ENCODE measurements around the gene EFCAB12. TPM values are rescaled to one million over a fixed set of nuclear protein-coding genes. Genes with fewer than 3 reads are reported as not detected.
"Not testable (repeated sequence)": the region's sequence is repeated elsewhere in the genome, so short reads cannot be mapped to it uniquely, and the experiment has no call there.

Gene EFCAB12
- total RNA-seq, 1 donor from 2014 or later: 6.6 TPM

- H3K9me3 Mint-ChIP-seq (ENCODE audit: low read depth): no peaks in the 10 kb centered on the region
- no peak overlapping the region for H3K27ac Mint-ChIP-seq
- peaks cover 5% of the 10 kb centered on the region for H3K36me3 Mint-ChIP-seq (ENCODE audit: insufficient read depth)
- H3K4me1 Mint-ChIP-seq (ENCODE audit: low read depth): no peaks in the 10 kb centered on the region
- no peak overlapping the region for H3K4me3 Mint-ChIP-seq (ENCODE audit: low read depth)
- no peaks in the 10 kb centered on the region for H3K27me3 Mint-ChIP-seq
- DNase-seq (ENCODE audit: low spot score, unreplicated experiment): no peak
- TF ChIP-seq, protein P1, sequence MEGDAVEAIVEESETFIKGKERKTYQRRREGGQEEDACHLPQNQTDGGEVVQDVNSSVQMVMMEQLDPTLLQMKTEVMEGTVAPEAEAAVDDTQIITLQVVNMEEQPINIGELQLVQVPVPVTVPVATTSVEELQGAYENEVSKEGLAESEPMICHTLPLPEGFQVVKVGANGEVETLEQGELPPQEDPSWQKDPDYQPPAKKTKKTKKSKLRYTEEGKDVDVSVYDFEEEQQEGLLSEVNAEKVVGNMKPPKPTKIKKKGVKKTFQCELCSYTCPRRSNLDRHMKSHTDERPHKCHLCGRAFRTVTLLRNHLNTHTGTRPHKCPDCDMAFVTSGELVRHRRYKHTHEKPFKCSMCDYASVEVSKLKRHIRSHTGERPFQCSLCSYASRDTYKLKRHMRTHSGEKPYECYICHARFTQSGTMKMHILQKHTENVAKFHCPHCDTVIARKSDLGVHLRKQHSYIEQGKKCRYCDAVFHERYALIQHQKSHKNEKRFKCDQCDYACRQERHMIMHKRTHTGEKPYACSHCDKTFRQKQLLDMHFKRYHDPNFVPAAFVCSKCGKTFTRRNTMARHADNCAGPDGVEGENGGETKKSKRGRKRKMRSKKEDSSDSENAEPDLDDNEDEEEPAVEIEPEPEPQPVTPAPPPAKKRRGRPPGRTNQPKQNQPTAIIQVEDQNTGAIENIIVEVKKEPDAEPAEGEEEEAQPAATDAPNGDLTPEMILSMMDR (IDR thresholded peaks at IDR 0.05; ENCODE audit: unreplicated experiment): no peak
Measured at GRCh38 chr3:129416415-129416814, 12.0 kb downstream of the EFCAB12 start.

GRCh38 chr3:129415830-129416229 is 12.6 kb downstream of the EFCAB12 start:
- DNase-seq (ENCODE audit: low spot score, unreplicated experiment): no peak

GRCh38 chr3:129415378-129415777 is 13.1 kb downstream of the EFCAB12 start:
- Mint-ChIP-seq H3K27ac (no peak overlapping the region), H3K36me3 (ENCODE audit: insufficient read depth) (peaks cover 1% of the 10 kb centered on the region), H3K4me1 (ENCODE audit: low read depth) (no peaks in the 10 kb centered on the region), H3K9me3 (ENCODE audit: low read depth) (no peaks in the 10 kb centered on the region), H3K4me3 (ENCODE audit: low read depth) (no peak overlapping the region), H3K27me3 (no peaks in the 10 kb centered on the region)
- TF ChIP-seq, protein P1 (IDR thresholded peaks at IDR 0.05; ENCODE audit: unreplicated experiment): no peak
- DNase-seq (ENCODE audit: low spot score, unreplicated experiment): no peak

More at GRCh38 chr3:129415830-129416229, 12.6 kb downstream of the EFCAB12 start:
- TF ChIP-seq, protein P1 (IDR thresholded peaks at IDR 0.05; ENCODE audit: unreplicated experiment): no peak
- no peaks in the 10 kb centered on the region for H3K4me1 Mint-ChIP-seq (ENCODE audit: low read depth)
- H3K4me3 Mint-ChIP-seq (ENCODE audit: low read depth): no peak overlapping the region
- H3K27me3 Mint-ChIP-seq: no peaks in the 10 kb centered on the region
- no peak overlapping the region for H3K27ac Mint-ChIP-seq
- H3K36me3 Mint-ChIP-seq (ENCODE audit: insufficient read depth): no peaks in the 10 kb centered on the region
- H3K9me3 Mint-ChIP-seq (ENCODE audit: low read depth): no peaks in the 10 kb centered on the region

DNA sequence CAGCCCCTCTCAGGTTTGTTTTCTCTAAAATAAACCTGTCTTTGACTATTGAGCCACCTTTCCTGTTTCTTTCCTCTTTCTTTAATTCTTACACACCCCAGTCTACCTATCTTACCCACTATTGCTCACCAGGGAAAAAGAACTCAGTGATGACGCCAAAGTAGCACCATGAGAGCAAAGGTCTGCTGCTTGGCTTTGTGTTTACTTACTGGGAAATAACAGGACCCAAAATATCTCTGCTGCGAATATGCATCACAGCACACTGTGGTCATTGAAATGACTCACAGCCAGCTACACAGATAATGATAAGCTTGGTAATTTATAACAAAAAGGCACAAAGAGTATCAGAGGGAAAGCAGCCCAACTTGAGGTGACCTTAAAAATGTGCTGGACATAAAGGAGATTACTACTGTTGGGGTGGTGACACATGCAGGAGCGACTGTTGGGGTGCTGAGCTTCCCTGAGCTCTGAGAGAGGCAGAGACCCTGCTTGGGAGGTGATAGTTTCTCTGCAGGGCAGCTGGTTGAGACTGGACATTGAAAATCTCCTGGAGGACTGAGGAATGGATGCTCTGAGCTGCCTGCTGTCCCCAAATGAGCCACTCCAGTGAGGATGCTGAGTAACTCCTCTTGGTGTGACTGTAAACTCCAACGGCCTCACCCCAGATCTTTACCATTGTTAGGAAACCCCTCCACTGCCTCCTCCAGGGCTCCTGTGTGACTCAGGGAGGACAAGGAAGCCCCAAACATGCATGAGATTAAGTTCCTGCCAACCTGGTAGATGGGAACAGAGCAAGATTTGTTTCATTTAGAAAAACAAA is 14.5 kb downstream of the EFCAB12 start:
- DNase-seq (ENCODE audit: low spot score, unreplicated experiment): no peak
- TF ChIP-seq, protein P1 (IDR thresholded peaks at IDR 0.05; ENCODE audit: unreplicated experiment): no peak
- Mint-ChIP-seq H3K4me3 (ENCODE audit: low read depth) (no peak overlapping the region), H3K9me3 (ENCODE audit: low read depth) (no peaks in the 10 kb centered on the region), H3K36me3 (ENCODE audit: insufficient read depth) (peaks cover 1% of the 10 kb centered on the region), H3K27me3 (no peaks in the 10 kb centered on the region), H3K27ac (no peak overlapping the region), H3K4me1 (ENCODE audit: low read depth) (no peaks in the 10 kb centered on the region)

DNA sequence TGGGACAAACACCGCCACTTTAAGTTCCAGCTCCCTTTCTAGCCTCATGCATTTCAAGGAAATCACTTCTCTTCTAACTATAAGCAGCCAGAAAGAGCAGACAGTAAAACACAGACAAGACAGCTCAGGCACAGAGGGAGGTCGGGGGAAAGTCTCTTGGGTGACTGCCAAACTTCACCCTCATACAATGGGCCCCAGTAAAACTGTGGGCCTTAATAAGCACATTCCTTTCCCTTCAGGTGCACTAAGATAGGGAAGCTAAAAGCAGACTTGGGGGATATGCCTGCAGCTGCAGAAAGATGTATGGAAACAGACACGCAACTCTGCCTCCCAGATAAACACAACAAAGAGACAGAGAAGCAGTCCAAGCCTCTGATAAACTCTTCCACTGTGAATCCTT is 15.2 kb downstream of the EFCAB12 start:
- H3K4me3 Mint-ChIP-seq (ENCODE audit: low read depth); H3K27me3 Mint-ChIP-seq; DNase-seq (ENCODE audit: low spot score, unreplicated experiment); H3K4me1 Mint-ChIP-seq (ENCODE audit: low read depth); H3K27ac Mint-ChIP-seq; H3K9me3 Mint-ChIP-seq (ENCODE audit: low read depth); H3K36me3 Mint-ChIP-seq (ENCODE audit: insufficient read depth): not testable (repeated sequence)

Measured in progenitor cell of endocrine pancreas (in vitro differentiated cells).